GM19099 (cell line): ENCODE measurements around the gene NUTM2F.
"Not testable (repeated sequence)": the region's sequence is repeated elsewhere in the genome, so short reads cannot be mapped to it uniquely, and the experiment has no call there.

Experiments
- POLR2A ChIP-seq: IDR thresholded peaks from 3 replicates; pipeline ENCODE4 v1.6.1; 2011; ENCODE audit warnings: low read depth; ENCODE audit not compliant: insufficient read length; ENCODE audit errors: extremely low read depth

NUTM2F gene, protein sequence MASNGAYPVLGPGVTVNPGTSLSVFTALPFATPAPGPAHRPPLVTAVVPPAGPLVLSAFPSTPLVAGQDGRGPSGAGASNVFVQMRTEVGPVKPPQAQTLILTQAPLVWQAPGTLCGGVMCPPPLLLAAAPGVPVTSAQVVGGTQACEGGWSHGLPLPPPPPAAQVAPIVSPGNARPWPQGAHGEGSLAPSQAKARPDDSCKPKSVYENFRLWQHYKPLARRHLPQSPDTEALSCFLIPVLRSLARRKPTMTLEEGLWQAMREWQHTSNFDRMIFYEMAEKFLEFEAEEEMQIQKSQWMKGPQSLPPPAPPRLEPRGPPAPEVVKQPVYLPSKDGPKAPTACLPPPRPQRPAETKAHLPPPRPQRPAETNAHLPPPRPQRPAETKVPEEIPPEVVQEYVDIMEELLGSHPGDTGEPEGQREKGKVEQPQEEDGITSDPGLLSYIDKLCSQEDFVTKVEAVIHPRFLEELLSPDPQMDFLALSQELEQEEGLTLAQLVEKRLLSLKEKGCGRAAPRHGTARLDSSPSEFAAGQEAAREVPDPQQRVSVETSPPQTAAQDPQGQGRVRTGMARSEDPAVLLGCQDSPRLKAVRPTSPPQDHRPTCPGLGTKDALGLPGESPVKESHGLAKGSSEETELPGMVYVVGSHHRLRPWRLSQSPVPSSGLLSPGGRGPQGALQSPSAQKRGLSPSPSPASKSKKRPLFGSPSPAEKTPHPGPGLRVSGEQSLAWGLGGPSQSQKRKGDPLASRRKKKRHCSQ

DNA sequence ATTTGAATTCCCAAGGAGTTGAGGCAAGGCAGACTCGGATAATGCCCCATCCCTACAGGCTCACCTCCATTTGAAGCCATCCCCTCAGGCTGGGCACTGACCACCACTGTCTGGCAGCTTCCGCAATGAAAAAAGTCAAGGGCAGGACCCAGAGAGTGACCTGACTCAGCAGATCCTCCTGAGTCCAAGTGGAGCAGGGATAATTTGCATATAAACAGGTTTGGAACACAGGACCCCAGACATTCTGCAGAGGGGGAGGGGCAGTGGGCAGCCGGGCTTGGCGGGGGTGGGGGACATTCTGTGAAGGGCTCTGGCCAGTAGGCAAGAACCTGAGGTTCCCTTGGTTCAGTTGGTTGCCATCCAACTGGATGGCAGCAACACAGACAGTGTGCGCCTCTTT lies at the start of gene NUTM2F:
Gene NUTM2F (minus strand): TSS at position 101 of the 400 bp plus-strand sequence. CDS start 21 bp downstream, at position 80.
- TF ChIP-seq POLR2A, result not testable (repeated sequence)

DNA sequence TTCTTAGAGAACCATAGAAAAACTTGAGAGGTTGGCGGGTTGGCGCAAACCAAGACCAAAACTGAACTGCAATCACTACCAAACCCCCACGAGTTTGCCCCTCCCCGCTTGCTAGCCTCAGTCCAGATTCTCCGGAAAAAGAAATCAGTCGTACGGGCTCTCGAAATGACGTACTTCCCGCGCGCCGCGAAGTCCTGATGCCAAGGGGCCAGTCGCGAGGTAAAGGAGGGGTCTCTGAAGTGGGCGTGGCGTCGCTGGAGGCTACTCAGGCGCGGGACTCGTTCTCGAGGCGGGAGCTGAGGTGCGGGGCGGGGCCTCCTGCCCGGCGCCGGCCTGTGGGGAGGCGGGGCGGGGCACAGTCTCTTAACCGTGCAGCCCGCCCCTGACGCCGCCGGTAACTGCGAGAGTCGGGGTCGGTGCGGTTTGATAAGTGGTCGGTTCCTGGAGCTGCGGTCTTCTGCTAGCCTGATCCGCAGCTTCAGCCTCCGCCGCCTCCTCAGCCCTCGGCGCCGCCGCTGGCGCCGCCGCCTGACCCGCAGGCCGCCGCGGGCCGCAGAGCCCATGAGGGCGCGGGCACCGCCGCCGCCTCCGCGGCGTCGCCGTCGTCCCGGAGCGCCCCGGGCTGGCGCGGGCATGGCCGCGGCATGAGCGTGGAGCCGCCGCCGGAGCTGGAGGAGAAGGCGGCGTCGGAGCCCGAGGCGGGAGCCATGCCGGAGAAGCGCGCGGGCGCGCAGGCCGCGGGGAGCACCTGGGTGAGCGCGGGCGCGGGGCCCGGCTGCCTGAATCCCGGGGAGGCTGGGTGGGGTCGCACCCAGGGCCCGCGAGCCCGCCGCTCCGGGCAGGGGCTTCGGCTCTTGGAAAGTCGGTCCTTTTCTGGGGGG lies 46.0 kb upstream of the NUTM2F start:
- TF ChIP-seq POLR2A, result peak; percentile 55

DNA sequence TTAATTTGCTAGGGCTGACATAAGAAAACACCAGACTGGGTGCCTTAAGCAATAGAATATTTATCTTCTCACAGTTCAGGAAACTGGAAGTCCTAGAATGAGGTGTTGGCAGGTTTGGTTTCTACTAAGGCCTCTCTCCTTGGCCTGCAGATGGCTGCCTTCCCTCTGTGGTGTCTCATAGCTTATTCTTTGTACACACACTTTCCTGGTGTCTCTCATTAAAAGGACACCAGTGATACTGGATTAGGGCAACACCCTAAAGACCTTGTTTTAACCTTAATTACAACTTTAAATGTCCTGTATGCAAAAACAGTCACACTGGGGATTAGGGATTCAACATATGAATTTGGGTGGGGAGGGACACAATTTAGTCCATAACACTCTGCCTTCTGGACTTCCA lies 25.1 kb downstream of the NUTM2F start:
- TF ChIP-seq POLR2A, result no peak

DNA sequence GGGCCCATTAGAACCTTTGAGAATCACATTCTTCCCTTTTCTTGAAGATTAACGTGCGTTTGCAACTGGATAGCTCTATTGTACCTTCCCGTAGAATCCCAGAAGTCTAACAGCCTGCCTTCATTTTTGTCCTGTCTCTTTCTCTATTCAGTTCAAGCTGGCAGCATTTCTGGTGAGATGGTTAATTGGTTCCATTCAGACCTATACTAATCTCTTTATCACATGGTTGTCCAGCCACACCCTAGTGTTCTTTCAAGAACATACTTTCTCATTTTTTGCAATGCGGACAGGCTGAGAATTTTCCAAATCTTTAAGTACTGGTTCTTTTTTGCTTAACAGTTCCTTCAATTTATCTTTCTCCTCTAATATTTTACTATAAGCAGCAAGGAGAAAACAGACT lies 26.0 kb downstream of the NUTM2F start:
- no peak for TF ChIP-seq POLR2A

DNA sequence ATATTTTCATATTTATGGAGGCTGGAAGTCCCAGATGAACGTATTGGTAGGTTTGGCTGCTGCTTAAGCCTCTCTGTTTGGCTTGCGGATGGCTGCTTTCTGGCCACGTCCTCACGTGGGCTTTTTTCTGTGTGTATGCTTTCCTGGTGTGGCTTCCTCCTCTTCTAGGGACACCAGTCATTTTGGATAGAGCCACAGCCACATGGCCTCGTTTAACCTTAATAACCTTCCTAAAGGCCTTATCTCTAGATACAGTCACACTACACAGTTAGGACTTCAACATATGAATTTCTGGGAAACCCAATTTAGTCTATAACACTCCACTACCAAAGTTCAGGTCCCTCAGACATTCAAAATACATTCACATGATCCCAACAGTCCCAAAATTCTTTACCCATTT lies 26.9 kb downstream of the NUTM2F start:
- TF ChIP-seq POLR2A, result no peak

DNA sequence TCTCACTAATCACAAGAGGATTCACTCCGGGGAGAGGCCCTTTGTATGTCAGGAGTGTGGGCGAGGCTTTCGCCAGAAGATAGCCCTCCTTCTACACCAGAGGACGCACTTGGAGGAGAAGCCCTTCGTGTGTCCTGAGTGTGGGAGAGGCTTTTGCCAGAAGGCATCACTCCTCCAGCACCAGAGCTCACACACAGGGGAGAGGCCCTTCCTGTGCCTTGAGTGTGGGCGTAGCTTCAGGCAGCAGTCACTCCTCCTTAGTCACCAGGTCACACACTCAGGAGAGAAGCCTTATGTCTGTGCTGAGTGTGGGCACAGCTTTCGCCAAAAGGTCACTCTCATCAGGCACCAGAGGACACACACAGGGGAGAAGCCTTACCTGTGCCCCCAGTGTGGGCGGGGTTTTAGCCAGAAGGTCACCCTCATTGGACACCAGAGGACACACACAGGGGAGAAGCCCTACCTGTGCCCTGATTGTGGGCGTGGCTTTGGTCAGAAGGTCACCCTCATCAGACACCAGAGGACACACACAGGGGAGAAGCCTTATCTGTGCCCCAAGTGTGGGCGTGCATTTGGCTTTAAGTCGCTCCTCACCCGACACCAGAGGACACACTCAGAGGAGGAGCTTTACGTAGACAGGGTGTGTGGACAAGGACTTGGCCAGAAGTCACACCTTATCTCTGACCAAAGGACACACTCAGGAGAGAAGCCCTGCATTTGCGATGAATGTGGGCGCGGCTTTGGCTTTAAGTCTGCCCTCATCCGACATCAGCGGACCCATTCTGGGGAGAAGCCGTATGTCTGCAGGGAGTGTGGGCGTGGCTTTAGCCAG lies 27.8 kb downstream of the NUTM2F start:
- no peak for TF ChIP-seq POLR2A

DNA sequence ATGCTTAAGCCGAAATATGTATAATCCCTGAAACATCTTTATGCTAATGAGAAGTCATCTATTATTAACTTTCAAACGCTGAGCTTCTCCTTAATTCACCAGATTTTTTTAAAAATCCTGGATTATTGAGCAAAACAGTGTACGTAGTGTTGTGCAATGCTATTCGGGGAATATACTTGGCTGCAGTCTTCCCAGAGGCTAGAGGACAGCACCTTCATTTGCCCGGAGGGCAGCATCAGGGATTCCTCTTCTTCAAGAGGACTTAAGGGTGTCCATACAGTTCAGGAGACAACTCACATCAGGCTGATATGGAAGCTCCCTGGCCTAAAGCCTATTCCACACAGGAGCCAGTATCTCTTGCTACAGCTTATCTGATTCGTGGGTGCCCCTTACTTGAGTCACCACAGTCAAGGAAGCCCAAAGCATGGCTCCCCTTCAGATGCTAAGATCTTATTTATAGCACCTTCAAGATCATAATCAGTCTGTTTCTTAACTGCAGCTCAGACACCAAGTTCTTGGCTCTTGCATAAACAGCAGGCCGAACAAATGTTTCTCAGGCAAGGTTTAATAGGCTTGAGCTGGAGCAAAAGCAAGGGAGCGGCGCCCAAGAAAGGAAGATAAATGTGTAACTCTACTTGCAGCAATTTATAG lies 29.4 kb downstream of the NUTM2F start:
- TF ChIP-seq POLR2A, result no peak

DNA sequence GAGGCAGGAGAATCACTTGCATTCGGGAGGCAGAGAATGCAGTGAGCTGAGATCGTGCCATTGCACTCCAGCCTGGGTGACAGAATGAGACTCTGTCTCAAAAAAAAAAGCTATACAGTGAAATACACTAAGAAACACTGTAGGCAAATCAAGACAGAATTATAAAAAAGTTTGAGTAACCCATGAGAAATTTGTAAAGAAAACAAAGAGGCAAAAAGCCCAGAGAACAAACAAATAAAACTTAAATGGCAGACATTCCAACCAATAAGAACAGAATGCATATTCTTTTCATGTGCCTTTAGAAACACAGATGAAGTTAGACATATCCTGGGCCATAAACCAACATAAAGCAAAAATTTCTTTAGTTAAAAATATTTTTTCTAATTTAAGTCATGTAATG lies 38.8 kb downstream of the NUTM2F start:
- TF ChIP-seq POLR2A, result no peak

DNA sequence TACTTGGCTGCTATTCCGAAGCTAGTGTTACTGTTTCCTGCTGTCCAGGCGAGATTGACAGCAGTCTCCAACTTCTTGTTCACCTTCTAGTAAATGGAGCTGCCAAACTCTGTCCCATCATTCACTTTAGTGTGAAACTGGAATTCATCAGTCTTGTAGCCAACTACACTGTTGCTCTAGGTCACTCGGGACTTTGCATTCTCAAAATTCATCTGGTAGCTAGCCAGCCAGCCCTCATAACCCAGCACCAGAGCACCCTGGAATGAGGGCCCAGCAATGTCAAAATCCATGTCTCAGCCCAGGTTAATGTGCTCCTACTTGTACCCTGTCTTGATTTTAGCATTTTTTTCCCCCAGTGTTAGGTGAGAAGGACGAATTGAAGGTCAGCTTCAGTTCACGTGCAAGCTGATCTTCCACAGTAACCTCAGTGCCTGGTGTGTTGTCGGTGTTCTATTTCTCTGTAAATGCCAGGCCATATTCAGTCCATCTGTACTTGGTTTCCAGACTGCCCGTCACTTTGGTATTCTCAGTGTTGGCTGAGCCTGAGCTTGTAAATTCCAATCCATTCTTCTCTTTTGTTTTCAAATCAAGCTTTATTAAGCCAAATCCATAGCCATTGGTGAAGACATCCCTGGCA lies 40.4 kb downstream of the NUTM2F start:
- no peak for TF ChIP-seq POLR2A

DNA sequence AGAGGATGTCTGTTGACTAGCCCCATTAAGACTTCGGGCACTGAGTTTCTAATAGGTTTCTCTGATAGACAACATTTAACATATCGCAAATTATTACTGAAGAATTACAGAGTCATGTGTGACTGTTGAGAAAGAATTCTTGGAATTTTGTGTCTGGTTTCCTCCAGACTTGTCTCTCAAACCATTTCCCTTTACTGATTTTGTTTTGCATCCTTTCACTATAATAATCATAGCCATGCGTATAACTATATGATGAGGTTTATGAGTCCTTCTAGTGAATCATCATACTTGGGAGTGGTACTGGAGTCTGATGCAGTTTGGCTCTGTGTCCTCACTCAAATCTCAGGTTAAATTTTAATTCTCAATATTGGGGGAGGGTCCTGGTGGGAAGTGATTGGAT lies 42.3 kb downstream of the NUTM2F start:
- TF ChIP-seq POLR2A, result no peak

DNA sequence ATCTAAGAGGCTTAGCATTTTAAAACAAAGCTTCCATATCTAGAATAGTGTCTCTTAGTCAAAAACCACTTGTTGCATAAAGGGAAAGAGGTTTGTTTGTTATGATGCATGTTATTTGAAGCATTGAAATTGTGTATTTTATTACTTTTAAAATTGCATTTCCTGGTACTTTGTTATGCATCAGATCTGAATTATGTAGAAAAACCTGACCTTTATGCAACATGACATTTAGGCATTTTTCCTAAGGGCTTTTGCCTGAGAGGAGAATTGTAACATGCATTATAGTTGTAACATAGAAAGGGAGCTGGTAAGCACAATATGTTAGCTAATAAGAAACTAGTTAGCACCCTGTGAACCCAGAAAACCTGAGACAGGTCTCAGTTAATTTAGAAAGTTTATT lies 47.3 kb downstream of the NUTM2F start:
- no peak for TF ChIP-seq POLR2A

DNA sequence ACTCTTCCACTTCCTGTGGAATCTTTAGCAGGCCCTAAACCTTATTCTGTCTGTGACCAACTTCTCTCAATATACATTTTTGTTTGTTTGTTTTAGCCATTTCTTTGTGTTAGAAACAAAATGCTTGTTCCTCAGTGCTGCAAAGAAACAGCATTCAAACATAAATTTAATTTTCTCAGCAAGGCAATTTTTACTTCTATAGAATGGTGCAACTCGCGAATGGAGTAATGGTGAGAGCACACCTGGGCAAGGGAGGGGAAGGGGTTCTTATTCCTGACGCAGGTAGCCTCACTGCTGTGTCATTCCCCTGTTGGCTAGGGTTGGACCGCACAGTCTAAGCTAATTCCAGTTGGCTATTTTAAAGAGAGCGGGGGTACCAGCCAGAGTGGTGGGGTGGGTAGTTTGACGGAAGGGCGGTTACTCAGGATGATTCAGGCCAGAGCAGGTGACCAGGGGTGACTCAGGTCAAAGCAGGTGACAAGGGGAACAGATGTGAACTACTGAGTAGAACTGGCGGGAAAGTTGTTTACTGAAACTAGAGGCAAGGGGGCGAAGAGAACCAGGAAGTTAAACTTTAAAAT lies 47.9 kb downstream of the NUTM2F start:
- no peak for TF ChIP-seq POLR2A
